Type B pancreatic cell (in vitro differentiated cells): ENCODE results near the gene SNX25. TPM values are rescaled to one million over a fixed set of nuclear protein-coding genes. Genes with fewer than 3 reads are reported as not detected.
"Not testable (repeated sequence)": the region's sequence is repeated elsewhere in the genome, so short reads cannot be mapped to it uniquely, and the experiment has no call there.

Experiments
- DNase-seq: peaks from one replicate; pipeline ENCODE4 v3.0.0; 2021; ENCODE audit warnings: mixed read lengths; ENCODE audit not compliant: unreplicated experiment; ENCODE audit errors: extremely low spot score
- H3K27ac Mint-ChIP-seq: 2 replicates; pipeline ENCODE4 v1.8.0; 2021; ENCODE audit warnings: mild to moderate bottlenecking, mixed read lengths
- H3K27me3 Mint-ChIP-seq: 2 replicates; pipeline ENCODE4 v1.8.0; 2021; ENCODE audit warnings: mixed read lengths
- H3K36me3 Mint-ChIP-seq: 2 replicates; pipeline ENCODE4 v1.8.0; 2021; ENCODE audit warnings: mixed read lengths
- H3K4me1 Mint-ChIP-seq: one replicate; pipeline ENCODE4 v1.8.0; 2021; ENCODE audit warnings: mixed read lengths; ENCODE audit not compliant: unreplicated experiment
- H3K4me3 Mint-ChIP-seq: 2 replicates; pipeline ENCODE4 v1.8.0; 2021; ENCODE audit warnings: mild to moderate bottlenecking, mixed read lengths
- H3K9me3 Mint-ChIP-seq: 2 replicates; pipeline ENCODE4 v1.8.0; 2021; ENCODE audit warnings: mixed read lengths
- total RNA-seq: library from RNA; stranded (reverse); gene quantifications from 2 replicates; pipeline ENCODE4 v1.2.1, GENCODE V29; 2021; ENCODE audit warnings: low replicate concordance
- TF ChIP-seq, protein P1 (sequence below): fragments of 200-600 bp; sonication (generic); conservative IDR thresholded peaks from 2 replicates; pipeline ENCODE4 v1.5.0; 2021; ENCODE audit warnings: antibody characterized with exemption, mild to moderate bottlenecking

The SNX25 gene
- total RNA-seq, 1 donor from 2014 or later, result 11.2 TPM

DNA sequence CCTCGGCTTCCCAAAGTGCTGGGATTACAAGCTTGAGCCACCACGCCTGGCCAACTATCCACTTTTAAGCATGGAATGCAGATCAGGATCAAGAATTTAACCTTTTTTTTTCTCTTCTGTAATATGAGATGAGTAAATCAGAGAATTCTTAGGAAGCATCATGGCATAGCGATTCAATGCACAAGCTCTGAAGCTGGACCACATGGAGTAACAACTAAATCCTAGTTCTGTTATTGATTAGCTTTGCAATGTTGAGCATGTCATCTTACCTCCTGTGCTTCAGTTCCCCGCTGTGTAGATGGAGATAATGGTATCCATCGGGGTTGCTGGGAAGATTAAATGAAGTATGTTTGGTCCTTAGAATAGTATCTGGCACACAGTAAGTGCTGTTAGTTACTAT lies 1.9 kb upstream of the SNX25 start:
- TF ChIP-seq, protein P1, sequence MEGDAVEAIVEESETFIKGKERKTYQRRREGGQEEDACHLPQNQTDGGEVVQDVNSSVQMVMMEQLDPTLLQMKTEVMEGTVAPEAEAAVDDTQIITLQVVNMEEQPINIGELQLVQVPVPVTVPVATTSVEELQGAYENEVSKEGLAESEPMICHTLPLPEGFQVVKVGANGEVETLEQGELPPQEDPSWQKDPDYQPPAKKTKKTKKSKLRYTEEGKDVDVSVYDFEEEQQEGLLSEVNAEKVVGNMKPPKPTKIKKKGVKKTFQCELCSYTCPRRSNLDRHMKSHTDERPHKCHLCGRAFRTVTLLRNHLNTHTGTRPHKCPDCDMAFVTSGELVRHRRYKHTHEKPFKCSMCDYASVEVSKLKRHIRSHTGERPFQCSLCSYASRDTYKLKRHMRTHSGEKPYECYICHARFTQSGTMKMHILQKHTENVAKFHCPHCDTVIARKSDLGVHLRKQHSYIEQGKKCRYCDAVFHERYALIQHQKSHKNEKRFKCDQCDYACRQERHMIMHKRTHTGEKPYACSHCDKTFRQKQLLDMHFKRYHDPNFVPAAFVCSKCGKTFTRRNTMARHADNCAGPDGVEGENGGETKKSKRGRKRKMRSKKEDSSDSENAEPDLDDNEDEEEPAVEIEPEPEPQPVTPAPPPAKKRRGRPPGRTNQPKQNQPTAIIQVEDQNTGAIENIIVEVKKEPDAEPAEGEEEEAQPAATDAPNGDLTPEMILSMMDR, result no peak
- no peaks in the 10 kb centered on the region for H3K9me3 Mint-ChIP-seq
- no peak overlapping the region for H3K27ac Mint-ChIP-seq
- H3K36me3 Mint-ChIP-seq, result no peaks in the 10 kb centered on the region
- peaks cover 29% of the 10 kb centered on the region for H3K4me1 Mint-ChIP-seq
- no peak for DNase-seq
- H3K4me3 Mint-ChIP-seq, result no peak overlapping the region
- peaks cover 22% of the 10 kb centered on the region for H3K27me3 Mint-ChIP-seq

DNA sequence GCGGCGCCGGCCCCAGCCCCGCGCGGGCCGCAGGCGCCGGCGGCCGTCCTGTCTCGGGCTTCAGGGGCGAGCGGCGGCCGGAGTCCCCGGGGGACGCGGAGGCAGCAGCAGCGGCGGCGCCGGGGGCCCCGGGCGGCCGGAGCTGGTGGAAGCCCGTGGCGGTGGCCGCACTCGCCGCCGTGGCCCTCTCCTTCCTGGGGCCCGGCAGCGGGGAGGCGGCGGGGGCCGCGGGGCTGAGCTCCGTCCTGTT lies 379 bp downstream of the SNX25 start:
- DNase-seq, H3K36me3 Mint-ChIP-seq, H3K4me3 Mint-ChIP-seq, H3K27ac Mint-ChIP-seq, H3K9me3 Mint-ChIP-seq: not testable (repeated sequence)
- Mint-ChIP-seq H3K27me3 (peaks cover 26% of the 10 kb centered on the region), H3K4me1 (peaks cover 27% of the 10 kb centered on the region)

DNA sequence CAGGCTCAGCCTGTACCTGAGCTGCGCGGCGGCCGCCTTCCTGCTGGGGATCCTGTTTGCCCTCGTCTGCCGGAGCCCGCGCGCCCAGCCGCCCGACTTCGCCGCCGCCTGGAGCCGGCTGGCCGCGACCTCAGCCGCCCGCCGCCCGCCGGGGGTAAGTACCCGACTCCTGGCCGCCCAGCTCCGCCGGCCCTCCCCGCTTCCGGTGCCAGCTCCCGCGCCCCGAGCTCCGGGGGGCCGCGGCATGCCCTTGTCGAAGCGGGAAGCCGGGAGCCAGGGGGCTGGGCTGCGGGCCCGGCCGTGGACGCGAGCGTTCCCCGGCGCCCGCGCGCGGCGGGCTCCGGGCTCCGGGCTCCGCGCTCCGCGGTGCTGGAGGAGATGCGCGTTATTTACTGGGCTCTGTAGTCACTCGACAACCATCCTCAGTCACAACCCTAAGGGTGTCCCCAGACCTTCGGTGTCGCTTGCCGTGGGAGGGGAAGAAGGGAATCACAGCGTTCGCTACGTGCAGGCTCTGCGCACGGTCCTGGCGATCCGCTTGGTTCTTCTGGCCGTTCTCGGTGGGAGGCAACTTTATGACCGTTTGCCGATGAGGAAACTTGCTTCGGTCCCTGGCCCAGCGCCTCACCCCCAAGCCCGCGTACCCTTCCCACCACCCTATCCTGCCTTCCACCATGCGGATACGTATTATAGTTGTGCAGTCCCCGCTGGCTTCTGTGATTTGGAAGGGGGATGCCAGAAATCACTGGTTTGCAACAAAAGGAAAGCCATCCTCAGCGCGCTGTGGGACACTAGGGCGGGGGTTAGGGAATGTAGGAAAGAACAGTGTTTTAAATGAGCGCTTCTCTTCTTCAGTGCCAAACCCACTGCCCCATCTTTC lies 944 bp downstream of the SNX25 start:
- no peaks in the 10 kb centered on the region for H3K9me3 Mint-ChIP-seq
- H3K4me3 Mint-ChIP-seq, result peak overlapping the region; percentile 97
- H3K27me3 Mint-ChIP-seq, result peaks cover 26% of the 10 kb centered on the region
- H3K36me3 Mint-ChIP-seq, result no peaks in the 10 kb centered on the region
- H3K4me1 Mint-ChIP-seq, result peaks cover 26% of the 10 kb centered on the region
- H3K27ac Mint-ChIP-seq, result peak overlapping the region; percentile 54
- peak; percentile 75 for DNase-seq
- TF ChIP-seq, protein P1, result no peak

DNA sequence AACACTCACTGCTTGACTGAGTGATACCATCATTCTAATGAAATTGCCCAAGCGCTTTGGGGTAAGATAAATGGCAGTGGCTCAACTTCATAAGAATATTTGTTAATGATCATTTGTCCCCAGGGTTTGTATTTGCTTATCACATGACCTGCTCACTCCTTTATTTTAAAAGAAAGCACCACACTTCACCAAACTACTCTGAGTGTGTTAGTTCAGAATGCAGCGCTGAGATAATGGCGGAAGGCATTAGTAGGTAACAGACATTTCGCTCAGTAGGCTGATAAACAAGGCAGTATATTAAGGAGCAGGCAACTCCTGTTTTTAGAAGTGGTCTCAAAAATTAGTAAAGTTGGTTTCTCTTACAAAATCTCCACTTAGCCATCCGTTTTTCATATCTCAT lies 1.6 kb downstream of the SNX25 start:
- TF ChIP-seq, protein P1, result no peak
- H3K27me3 Mint-ChIP-seq, result peaks cover 26% of the 10 kb centered on the region
- H3K27ac Mint-ChIP-seq, result peak overlapping the region; percentile 54
- no peak for DNase-seq
- peak overlapping the region; percentile 97 for H3K4me3 Mint-ChIP-seq
- H3K4me1 Mint-ChIP-seq, result peaks cover 26% of the 10 kb centered on the region
- no peaks in the 10 kb centered on the region for H3K36me3 Mint-ChIP-seq
- no peaks in the 10 kb centered on the region for H3K9me3 Mint-ChIP-seq

DNA sequence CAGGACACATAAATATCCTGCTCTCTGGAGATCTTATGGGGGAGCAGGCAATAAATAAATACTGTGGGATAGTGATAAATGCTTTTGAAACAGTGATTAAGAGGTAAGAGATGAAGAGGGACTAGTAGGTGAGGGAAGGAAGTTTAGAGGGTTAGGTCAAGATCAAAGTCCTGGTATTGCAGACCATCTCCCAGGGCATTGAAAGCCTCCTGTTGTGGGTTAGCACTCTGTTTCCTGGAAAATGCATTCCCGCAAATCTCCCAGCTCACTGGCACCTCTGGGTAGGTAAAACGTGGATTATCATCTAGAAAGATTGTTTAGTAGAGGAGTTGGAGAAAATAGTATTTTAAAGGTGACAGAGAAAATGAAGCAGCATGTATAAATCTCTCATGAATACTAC lies 2.2 kb downstream of the SNX25 start:
- H3K27me3 Mint-ChIP-seq, result peaks cover 26% of the 10 kb centered on the region
- H3K4me3 Mint-ChIP-seq, result peak overlapping the region; percentile 97
- peaks cover 26% of the 10 kb centered on the region for H3K4me1 Mint-ChIP-seq
- peak overlapping the region; percentile 54 for H3K27ac Mint-ChIP-seq
- H3K9me3 Mint-ChIP-seq, result no peaks in the 10 kb centered on the region
- no peaks in the 10 kb centered on the region for H3K36me3 Mint-ChIP-seq
- DNase-seq, result no peak
- TF ChIP-seq, protein P1, result no peak

DNA sequence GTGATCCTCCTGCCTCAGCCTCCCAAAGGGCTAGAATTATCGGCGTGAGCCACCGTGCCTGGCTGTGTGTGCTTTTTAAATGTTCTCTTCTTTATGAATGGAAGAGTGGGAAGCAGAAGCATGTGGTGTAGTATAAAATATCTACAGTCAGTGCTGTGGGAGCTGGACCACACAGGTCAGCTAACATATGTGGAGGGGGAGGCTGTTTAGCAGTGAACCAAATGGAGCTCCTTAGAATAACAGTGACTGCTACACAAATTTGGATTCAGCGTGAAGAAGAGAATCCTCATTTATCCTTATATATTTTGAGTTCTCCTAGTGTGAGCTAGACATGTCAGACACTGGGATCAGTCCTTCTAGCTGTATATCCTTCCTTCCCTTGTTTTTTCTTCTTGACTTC lies 3.2 kb downstream of the SNX25 start:
- H3K9me3 Mint-ChIP-seq, result no peaks in the 10 kb centered on the region
- H3K36me3 Mint-ChIP-seq, result no peaks in the 10 kb centered on the region
- H3K27ac Mint-ChIP-seq, result no peak overlapping the region
- peaks cover 26% of the 10 kb centered on the region for H3K4me1 Mint-ChIP-seq
- peaks cover 26% of the 10 kb centered on the region for H3K27me3 Mint-ChIP-seq
- no peak for DNase-seq
- H3K4me3 Mint-ChIP-seq, result no peak overlapping the region
- TF ChIP-seq, protein P1, result no peak
